Lower lobe of right lung (tissue), 2 donors: ENCODE measurements around the gene ST8SIA4. TPM values are rescaled to one million over a fixed set of nuclear protein-coding genes. Genes with fewer than 3 reads are reported as not detected.

Source experiments
- ATAC-seq, 2 donors: fragments of 200-7000 bp; cut with Tn5 transposase; one replicate each; pipeline ENCODE4 v1.9.1; 2020 to 2022; ENCODE audit warnings: mild to moderate bottlenecking in 2 of 2, moderate library complexity in 2 of 2
- DNase-seq: peaks from one replicate; pipeline ENCODE4 v3.0.0-alpha.2; 2020
- H3K27ac ChIP-seq: fragments of 200-600 bp; one replicate; pipeline ENCODE4 v1.8.0; 2022
- H3K27me3 ChIP-seq: fragments of 200-600 bp; one replicate; pipeline ENCODE4 v1.8.0; 2022; ENCODE audit warnings: low read depth
- H3K36me3 ChIP-seq: fragments of 200-600 bp; one replicate; pipeline ENCODE4 v1.8.0; 2022; ENCODE audit warnings: mild to moderate bottlenecking
- H3K4me1 ChIP-seq: fragments of 200-600 bp; one replicate; pipeline ENCODE4 v1.8.0; 2022
- H3K4me3 ChIP-seq: fragments of 200-600 bp; one replicate; pipeline ENCODE4 v1.8.0; 2022; ENCODE audit warnings: mild to moderate bottlenecking
- H3K9me3 ChIP-seq: fragments of 200-600 bp; one replicate; pipeline ENCODE4 v1.8.0; 2022
- CTCF ChIP-seq: fragments of 200-600 bp; IDR thresholded peaks from one replicate; pipeline ENCODE4 v1.8.0; 2022; ENCODE audit warnings: antibody characterized with exemption, mild to moderate bottlenecking
- intact Hi-C: fragments of 100-400 bp; cut with DNase I; formaldehyde crosslinking; loops from one replicate; pipeline ENCODE4 v1.11.0; 2022
- total RNA-seq: library from RNA; stranded (reverse); fragmentation: NEBNext Ultra II Directional; extraction: Animal tissue kit (Norgen Biotek cat#: 25700); gene quantifications from one replicate; pipeline ENCODE4 v1.2.1, GENCODE V29; 2021
- donor health status: DM: no; HTN: yes; CAD: no; lungs with severe emphysema.

Gene ST8SIA4
- total RNA-seq, 1 donor from 2014 or later: 20.5 TPM

GRCh38 chr5:100904259-100904861 lies 1.3 kb upstream of the ST8SIA4 start:
- Histone ChIP-seq H3K27me3 (no peaks in the 10 kb centered on the region), H3K27ac (peak overlapping the region; percentile 86), H3K36me3 (no peaks in the 10 kb centered on the region), H3K4me1 (peaks cover 10% of the 10 kb centered on the region), H3K4me3 (peak overlapping the region; percentile 73), H3K9me3 (no peaks in the 10 kb centered on the region)
- no peak for TF ChIP-seq CTCF
- peak; percentile 20 to 28 for ATAC-seq
- intact Hi-C loops: no loop called here
- peak; percentile 44 for DNase-seq

GRCh38 chr5:100902440-100903038 lies 543 bp downstream of the ST8SIA4 start:
- DNase-seq: no peak

GRCh38 chr5:100901821-100902341 lies 1.2 kb downstream of the ST8SIA4 start:
- ATAC-seq (peak; percentile 65 to 76), DNase-seq (peak; percentile 52)
- no peak for TF ChIP-seq CTCF
- H3K36me3 ChIP-seq: no peaks in the 10 kb centered on the region
- peak overlapping the region; percentile 86 for H3K27ac ChIP-seq
- no peaks in the 10 kb centered on the region for H3K9me3 ChIP-seq
- peak overlapping the region; percentile 73 for H3K4me3 ChIP-seq
- intact Hi-C loops: no loop called here
- peaks cover 22% of the 10 kb centered on the region for H3K4me1 ChIP-seq
- H3K27me3 ChIP-seq: no peaks in the 10 kb centered on the region

More at GRCh38 chr5:100902440-100903038, 543 bp downstream of the ST8SIA4 start:
- Histone ChIP-seq H3K4me1 (peaks cover 22% of the 10 kb centered on the region), H3K27ac (peak overlapping the region; percentile 86), H3K4me3 (peak overlapping the region; percentile 73), H3K9me3 (no peaks in the 10 kb centered on the region), H3K27me3 (no peaks in the 10 kb centered on the region), H3K36me3 (no peaks in the 10 kb centered on the region)
- ATAC-seq: peak; percentile 4 to 14
- no peak for TF ChIP-seq CTCF
- intact Hi-C loops: no loop called here

- DNase-seq (peak; percentile 88), ATAC-seq (peak; percentile 74 to 78)
- Histone ChIP-seq H3K4me3 (peak overlapping the region; percentile 73), H3K4me1 (peaks cover 22% of the 10 kb centered on the region), H3K27me3 (no peaks in the 10 kb centered on the region), H3K9me3 (no peaks in the 10 kb centered on the region), H3K27ac (peak overlapping the region; percentile 86), H3K36me3 (no peaks in the 10 kb centered on the region)
- intact Hi-C loops: no loop called here
- no peak for TF ChIP-seq CTCF
Measured at GRCh38 chr5:100900796-100901781, 2.0 kb downstream of the ST8SIA4 start.

GRCh38 chr5:100900142-100900795 lies 2.8 kb downstream of the ST8SIA4 start:
- Histone ChIP-seq H3K4me1 (peaks cover 22% of the 10 kb centered on the region), H3K36me3 (no peaks in the 10 kb centered on the region), H3K4me3 (peak overlapping the region; percentile 73), H3K9me3 (no peaks in the 10 kb centered on the region), H3K27me3 (no peaks in the 10 kb centered on the region), H3K27ac (peak overlapping the region; percentile 86)
- peak; percentile 61 for DNase-seq
- intact Hi-C loops: no loop called here
- peak; percentile 46 for TF ChIP-seq CTCF
- ATAC-seq: peak; percentile 35 to 42
